Right lobe of liver (tissue), 6 donors: ENCODE measurements around the gene STK17A. TPM values are rescaled to one million over a fixed set of nuclear protein-coding genes. Genes with fewer than 3 reads are reported as not detected.
A peak's percentile ranks its signal among the peaks of the same experiment; 100 is the strongest.

Experiments
- ATAC-seq, 4 donors: fragments of 200-7000 bp; cut with Tn5 transposase; one replicate each; pipeline ENCODE4 v1.9.1; 2020; ENCODE audit warnings: mild to moderate bottlenecking in 4 of 4, moderate library complexity in 4 of 4
- DNase-seq, 3 donors: peaks; one replicate each; pipeline ENCODE4 v3.0.0-alpha.2; 2020
- H3K27ac ChIP-seq, 3 donors: fragments of 200-600 bp; one replicate each; pipeline ENCODE4 v1.8.0; 2022
- H3K27me3 ChIP-seq, 2 donors: fragments of 200-600 bp; one replicate each; pipeline ENCODE4 v1.8.0; 2022
- H3K36me3 ChIP-seq, 4 donors: fragments of 200-600 bp; sonication (generic) in 1 of 4; one replicate each; pipeline versions ENCODE4 v1.5.1 to v1.8.0; 2017 to 2022; ENCODE audit warnings: control low read depth in 1 of 4
- H3K4me1 ChIP-seq, 4 donors: fragments of 200-600 bp; sonication (generic) in 1 of 4; one replicate each; pipeline versions ENCODE4 v1.5.1 to v1.8.0; 2017 to 2022; ENCODE audit warnings: control low read depth in 1 of 4
- H3K4me3 ChIP-seq, 3 donors: fragments of 200-600 bp; one replicate each; pipeline ENCODE4 v1.8.0; 2022
- H3K9me3 ChIP-seq, 4 donors: fragments of 200-600 bp; sonication (generic) in 1 of 4; one replicate each; pipeline versions ENCODE4 v1.5.1 to v1.8.0; 2017 to 2022; ENCODE audit warnings: control low read depth in 1 of 4
- POLR2A ChIP-seq: fragments of 450-650 bp; IDR thresholded peaks from one replicate; pipeline ENCODE4 v1.6.1; 2017; ENCODE audit warnings: antibody characterized with exemption, mild to moderate bottlenecking
- WGBS: methylation state at CpG from one replicate; pipeline ENCODE4 v1.1.6; 2018; ENCODE audit warnings: low coverage, low lambda C conversion rate; ENCODE audit not compliant: insufficient coverage; ENCODE audit errors: missing lambda C conversion rate; 5-methylcytosine and 5-hydroxymethylcytosine counted together
- intact Hi-C, 2 donors: fragments of 100-400 bp; cut with DNase I; formaldehyde crosslinking; loops; one replicate each; pipeline versions ENCODE4 v1.11.2 to v1.14.1; 2022
- total RNA-seq, 6 experiments: library from RNA; depleted of rRNA in 2 of 6; stranded (reverse); fragments of >200 nt in 2 of 6; fragmentation: NEBNext Ultra II Directional in 3 of 6; extraction: Animal tissue kit (Norgen Biotek cat#: 25700) in 3 of 6; gene quantifications; one replicate each; pipeline versions ENCODE4 v1.1.0 to v1.2.4, GENCODE V29; 2016 to 2023
- TF ChIP-seq, protein P1 (sequence below), 4 donors: fragments of 200-600 bp in 3 of 4; fragments of 450-650 bp in 1 of 4; IDR thresholded peaks; one replicate each; pipeline versions ENCODE4 v1.5.1 to v1.8.0; 2016 to 2022; ENCODE audit warnings: antibody characterized with exemption in 4 of 4, mild to moderate bottlenecking in 2 of 4
- donor health status: DM: no; HTN: yes; CAD: no.
- donor health status: DM: no; HTN: no; CAD: no.
- donor health status: DM: no; HTN: no; CAD: no.
- donor health status: DM: no; HTN: yes; CAD: no.
- donor health status: DM: no; HTN: yes; CAD: no.

The STK17A gene
- total RNA-seq, 6 experiments from 2014 or later, result 1.7 to 20.9 (median 7.9) TPM

- TF ChIP-seq, protein P1, sequence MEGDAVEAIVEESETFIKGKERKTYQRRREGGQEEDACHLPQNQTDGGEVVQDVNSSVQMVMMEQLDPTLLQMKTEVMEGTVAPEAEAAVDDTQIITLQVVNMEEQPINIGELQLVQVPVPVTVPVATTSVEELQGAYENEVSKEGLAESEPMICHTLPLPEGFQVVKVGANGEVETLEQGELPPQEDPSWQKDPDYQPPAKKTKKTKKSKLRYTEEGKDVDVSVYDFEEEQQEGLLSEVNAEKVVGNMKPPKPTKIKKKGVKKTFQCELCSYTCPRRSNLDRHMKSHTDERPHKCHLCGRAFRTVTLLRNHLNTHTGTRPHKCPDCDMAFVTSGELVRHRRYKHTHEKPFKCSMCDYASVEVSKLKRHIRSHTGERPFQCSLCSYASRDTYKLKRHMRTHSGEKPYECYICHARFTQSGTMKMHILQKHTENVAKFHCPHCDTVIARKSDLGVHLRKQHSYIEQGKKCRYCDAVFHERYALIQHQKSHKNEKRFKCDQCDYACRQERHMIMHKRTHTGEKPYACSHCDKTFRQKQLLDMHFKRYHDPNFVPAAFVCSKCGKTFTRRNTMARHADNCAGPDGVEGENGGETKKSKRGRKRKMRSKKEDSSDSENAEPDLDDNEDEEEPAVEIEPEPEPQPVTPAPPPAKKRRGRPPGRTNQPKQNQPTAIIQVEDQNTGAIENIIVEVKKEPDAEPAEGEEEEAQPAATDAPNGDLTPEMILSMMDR (IDR thresholded peaks at IDR 0.05), result no peak
- no peak for TF ChIP-seq POLR2A
- 39% methylated on average over 3 of the region's 3 CpGs for WGBS
- Histone ChIP-seq H3K9me3 (no peaks in the 10 kb centered on the region), H3K4me3 (no peak overlapping the region), H3K27ac (peak overlapping the region; percentile 27 to 44 (median 41)), H3K27me3 (no peaks in the 10 kb centered on the region), H3K4me1 (peaks cover 0 to 23% (median 10%) of the 10 kb centered on the region in 4 donors), H3K36me3 (peaks cover 0 to 6% (median 0%) of the 10 kb centered on the region in 4 donors)
- intact Hi-C loops, result no loop called here
- ATAC-seq (peak in 2 of 4 donors; percentile 19 to 55), DNase-seq (no peak)
Measured at GRCh38 chr7:43640679-43641078, 57.8 kb downstream of the STK17A start.

DNA sequence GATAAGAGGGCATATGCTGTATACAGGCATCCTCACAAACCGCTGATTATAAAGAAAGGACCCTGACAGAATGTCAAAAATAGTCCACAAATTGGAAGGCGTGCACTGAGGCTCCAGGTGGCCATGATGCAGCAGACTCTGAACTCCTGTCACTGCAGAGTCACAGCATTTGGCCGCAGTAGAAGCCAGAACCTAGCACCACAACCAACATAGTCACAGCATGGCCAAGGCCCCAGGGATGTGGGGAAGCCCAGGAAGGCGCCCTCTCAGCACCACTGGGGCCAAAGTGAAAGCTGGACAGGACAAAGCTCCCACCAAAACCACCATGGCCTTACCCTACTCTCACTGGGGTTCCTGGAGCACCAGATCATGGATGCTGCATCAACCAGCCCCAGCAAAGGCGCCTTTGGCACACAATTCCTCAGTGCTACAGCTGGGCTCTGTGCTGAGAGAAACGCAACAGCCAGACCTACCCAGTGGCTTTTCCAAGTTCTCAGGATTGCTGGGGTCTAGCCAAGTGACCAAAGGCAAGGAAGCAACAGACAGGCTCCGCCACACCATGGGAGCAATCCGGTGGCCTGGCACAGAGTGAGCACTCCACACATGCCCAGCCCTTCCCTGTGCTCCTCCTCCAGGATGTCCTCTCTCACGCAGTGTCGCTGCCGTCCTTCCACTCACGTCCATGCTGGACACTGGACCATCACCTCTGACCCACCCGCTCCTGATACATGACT lies 60.2 kb downstream of the STK17A start:
- Histone ChIP-seq H3K4me1 (peaks cover 0 to 30% (median 14%) of the 10 kb centered on the region in 4 donors), H3K36me3 (peaks cover 0 to 6% (median 0%) of the 10 kb centered on the region in 4 donors), H3K9me3 (no peaks in the 10 kb centered on the region), H3K27ac (no peak overlapping the region), H3K4me3 (no peak overlapping the region), H3K27me3 (no peaks in the 10 kb centered on the region)
- no peak for DNase-seq
- intact Hi-C loops, result no loop called here
- TF ChIP-seq POLR2A, result no peak
- TF ChIP-seq, protein P1 (IDR thresholded peaks at IDR 0.05), result no peak
- 92% methylated on average over 4 of the region's 13 CpGs for WGBS
- ATAC-seq, result no peak

DNA sequence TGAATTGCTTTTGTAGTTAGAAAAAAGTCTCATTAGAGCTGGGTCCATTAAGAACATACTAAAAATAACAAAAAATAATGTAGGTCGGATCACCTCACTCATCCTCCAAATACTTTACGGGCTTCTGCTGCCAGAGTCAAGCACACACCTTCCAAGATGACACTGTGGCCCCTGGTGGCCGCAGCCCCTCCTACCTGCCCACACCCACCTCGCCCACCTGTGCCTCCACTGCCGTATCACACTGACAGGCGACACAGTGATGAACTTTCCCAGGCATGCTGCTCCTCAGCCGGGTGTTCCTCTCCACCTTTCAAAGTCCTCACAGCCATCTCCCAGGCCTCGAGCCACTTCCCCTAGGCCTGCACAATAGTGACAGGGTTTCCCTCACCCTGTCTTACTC lies 60.9 kb downstream of the STK17A start:
- no peaks in the 10 kb centered on the region for H3K27me3 ChIP-seq
- TF ChIP-seq, protein P1 (IDR thresholded peaks at IDR 0.05), result no peak
- TF ChIP-seq POLR2A, result no peak
- no peaks in the 10 kb centered on the region for H3K9me3 ChIP-seq
- intact Hi-C loops, result no loop called here
- DNase-seq, result no peak
- H3K4me1 ChIP-seq, result peaks cover 0 to 38% (median 17%) of the 10 kb centered on the region in 4 donors
- no peak for ATAC-seq
- H3K36me3 ChIP-seq, result peaks cover 0 to 6% (median 0%) of the 10 kb centered on the region in 4 donors
- no peak overlapping the region for H3K4me3 ChIP-seq
- 78% methylated on average over 4 of the region's 8 CpGs for WGBS
- no peak overlapping the region for H3K27ac ChIP-seq

DNA sequence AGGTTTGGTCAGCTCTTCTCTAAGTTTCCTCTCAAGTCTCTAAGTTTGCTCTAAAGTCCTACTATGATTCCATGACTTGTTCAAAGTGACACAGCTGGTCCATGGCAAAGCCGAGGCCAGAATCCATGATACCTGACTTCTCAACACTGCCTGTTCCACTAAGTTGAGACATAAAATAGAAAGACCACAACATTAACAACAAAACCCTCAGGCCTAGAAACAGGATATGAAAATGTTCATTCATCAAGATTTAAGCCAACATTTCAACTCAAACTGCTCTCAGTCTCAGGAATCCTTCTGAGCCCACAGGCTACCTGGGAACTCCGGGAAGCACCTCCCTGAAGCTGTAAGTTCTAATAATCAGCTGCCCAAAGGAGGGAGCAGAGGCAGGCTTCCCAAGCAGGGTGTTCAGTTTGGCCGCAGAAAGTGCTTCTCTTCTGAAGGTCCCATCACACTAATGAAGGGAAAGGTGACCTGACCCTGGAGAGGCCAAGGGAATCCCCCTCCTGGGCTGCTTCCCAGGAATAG lies 62.9 kb downstream of the STK17A start:
- Histone ChIP-seq H3K4me3 (no peak overlapping the region), H3K9me3 (no peaks in the 10 kb centered on the region), H3K4me1 (peaks cover 0 to 25% (median 9%) of the 10 kb centered on the region in 4 donors), H3K27me3 (no peaks in the 10 kb centered on the region), H3K27ac (peak overlapping the region in 1 of 3 donors; percentile 76), H3K36me3 (peaks cover 0 to 6% (median 0%) of the 10 kb centered on the region in 4 donors)
- ATAC-seq (no peak), DNase-seq (no peak)
- intact Hi-C loops, result no loop called here
- 91% methylated on average over 2 of the region's 3 CpGs for WGBS
- TF ChIP-seq, protein P1 (IDR thresholded peaks at IDR 0.05), result no peak
- TF ChIP-seq POLR2A, result no peak
